Liver (tissue), 3 donors: ENCODE measurements around the gene DDR2.

Experiments used
- EGR1 ChIP-seq, 2 donors: IDR thresholded peaks; 2 replicates each; pipeline ENCODE4 v1.6.1; 2016 to 2018; ENCODE audit warnings: antibody characterized with exemption in 2 of 2, low read depth in 2 of 2
- FOXA1 ChIP-seq: IDR thresholded peaks from 2 replicates; pipeline ENCODE4 v1.6.1; 2016; ENCODE audit warnings: antibody characterized with exemption
- HNF4A ChIP-seq, 2 donors: conservative IDR thresholded peaks; 2 replicates each; pipeline ENCODE4 v1.6.1; 2016; ENCODE audit warnings: antibody characterized with exemption in 2 of 2, mild to moderate bottlenecking in 2 of 2
- NR2F2 ChIP-seq: IDR thresholded peaks from 2 replicates; pipeline ENCODE4 v1.6.1; 2016; ENCODE audit warnings: antibody characterized with exemption
- RAD21 ChIP-seq, 2 donors: IDR thresholded peaks; 2 replicates each; pipeline ENCODE4 v1.6.1; 2016; ENCODE audit warnings: antibody characterized with exemption in 2 of 2, mild to moderate bottlenecking in 2 of 2
- SP1 ChIP-seq: IDR thresholded peaks from 2 replicates; pipeline ENCODE4 v1.6.1; 2018; ENCODE audit warnings: antibody characterized with exemption, mild to moderate bottlenecking
- TF ChIP-seq, protein P1 (sequence below): fragments of 150-350 bp; IDR thresholded peaks from 2 replicates; pipeline ENCODE4 v1.5.1; 2017; ENCODE audit warnings: improper control_type of control experiment, low read depth, low read length; ENCODE audit not compliant: missing input control
- TF ChIP-seq, protein P2 (sequence below): IDR thresholded peaks from 2 replicates; pipeline ENCODE4 v1.6.1; 2016; ENCODE audit warnings: antibody characterized with exemption
- TF ChIP-seq, protein P3 (sequence below): IDR thresholded peaks from 2 replicates; pipeline ENCODE4 v1.6.1; 2016; ENCODE audit warnings: antibody characterized with exemption
- TF ChIP-seq, protein P4 (sequence below): IDR thresholded peaks from 2 replicates; pipeline ENCODE4 v1.6.1; 2016; ENCODE audit warnings: antibody characterized with exemption
- TF ChIP-seq, protein P5 (sequence below): IDR thresholded peaks from 2 replicates; pipeline ENCODE4 v1.6.1; 2016; ENCODE audit warnings: antibody characterized with exemption, mild to moderate bottlenecking
- donor health status: healthy.
- donor health status: healthy.

DNA sequence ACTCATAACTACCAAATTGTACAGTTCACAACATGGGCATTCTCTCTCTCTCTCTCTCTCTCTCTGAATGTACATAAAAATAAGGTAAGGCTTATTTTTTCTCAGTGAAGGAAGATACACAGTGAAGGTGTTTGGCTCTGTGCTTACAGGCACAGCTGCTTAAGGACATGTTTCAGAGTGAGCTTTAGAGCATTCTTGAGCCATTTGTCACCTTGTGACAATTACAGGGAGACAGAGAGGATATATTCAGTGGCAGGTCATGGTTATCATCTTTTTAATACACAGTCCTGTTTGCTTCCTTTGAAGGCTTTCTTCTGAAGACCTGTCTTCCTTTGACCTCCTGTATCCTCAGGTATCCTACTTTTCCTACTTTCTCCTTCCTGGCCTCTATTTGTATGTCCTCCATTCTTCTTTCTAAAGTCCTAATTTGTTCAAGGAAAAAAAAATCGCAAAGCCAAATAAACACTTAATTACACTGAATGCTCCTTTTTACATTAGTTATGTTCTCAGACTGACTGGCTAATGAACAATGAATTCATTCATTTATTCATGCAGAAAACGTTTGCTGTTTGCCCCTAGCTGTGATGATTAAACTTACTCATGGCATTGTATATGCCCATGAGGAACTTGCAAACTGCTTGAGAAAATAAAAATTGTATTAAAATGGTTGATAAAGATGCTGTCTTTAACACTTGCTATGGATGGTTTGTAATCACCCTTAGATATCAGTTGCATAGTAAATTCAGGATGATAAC, 191.7 kb downstream of the DDR2 start:
- TF ChIP-seq, protein P1, sequence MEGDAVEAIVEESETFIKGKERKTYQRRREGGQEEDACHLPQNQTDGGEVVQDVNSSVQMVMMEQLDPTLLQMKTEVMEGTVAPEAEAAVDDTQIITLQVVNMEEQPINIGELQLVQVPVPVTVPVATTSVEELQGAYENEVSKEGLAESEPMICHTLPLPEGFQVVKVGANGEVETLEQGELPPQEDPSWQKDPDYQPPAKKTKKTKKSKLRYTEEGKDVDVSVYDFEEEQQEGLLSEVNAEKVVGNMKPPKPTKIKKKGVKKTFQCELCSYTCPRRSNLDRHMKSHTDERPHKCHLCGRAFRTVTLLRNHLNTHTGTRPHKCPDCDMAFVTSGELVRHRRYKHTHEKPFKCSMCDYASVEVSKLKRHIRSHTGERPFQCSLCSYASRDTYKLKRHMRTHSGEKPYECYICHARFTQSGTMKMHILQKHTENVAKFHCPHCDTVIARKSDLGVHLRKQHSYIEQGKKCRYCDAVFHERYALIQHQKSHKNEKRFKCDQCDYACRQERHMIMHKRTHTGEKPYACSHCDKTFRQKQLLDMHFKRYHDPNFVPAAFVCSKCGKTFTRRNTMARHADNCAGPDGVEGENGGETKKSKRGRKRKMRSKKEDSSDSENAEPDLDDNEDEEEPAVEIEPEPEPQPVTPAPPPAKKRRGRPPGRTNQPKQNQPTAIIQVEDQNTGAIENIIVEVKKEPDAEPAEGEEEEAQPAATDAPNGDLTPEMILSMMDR, result no peak
- TF ChIP-seq NR2F2 (no peak), RAD21 (IDR thresholded peaks at IDR 0.05) (no peak), SP1 (no peak), HNF4A (conservative IDR thresholded peaks at IDR 0.05) (no peak), FOXA1 (no peak), EGR1 (IDR thresholded peaks at IDR 0.05; ENCODE audit: low read depth in 2 of 2) (no peak)
- TF ChIP-seq, protein P2, sequence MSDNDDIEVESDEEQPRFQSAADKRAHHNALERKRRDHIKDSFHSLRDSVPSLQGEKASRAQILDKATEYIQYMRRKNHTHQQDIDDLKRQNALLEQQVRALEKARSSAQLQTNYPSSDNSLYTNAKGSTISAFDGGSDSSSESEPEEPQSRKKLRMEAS, result no peak
- TF ChIP-seq, protein P3, sequence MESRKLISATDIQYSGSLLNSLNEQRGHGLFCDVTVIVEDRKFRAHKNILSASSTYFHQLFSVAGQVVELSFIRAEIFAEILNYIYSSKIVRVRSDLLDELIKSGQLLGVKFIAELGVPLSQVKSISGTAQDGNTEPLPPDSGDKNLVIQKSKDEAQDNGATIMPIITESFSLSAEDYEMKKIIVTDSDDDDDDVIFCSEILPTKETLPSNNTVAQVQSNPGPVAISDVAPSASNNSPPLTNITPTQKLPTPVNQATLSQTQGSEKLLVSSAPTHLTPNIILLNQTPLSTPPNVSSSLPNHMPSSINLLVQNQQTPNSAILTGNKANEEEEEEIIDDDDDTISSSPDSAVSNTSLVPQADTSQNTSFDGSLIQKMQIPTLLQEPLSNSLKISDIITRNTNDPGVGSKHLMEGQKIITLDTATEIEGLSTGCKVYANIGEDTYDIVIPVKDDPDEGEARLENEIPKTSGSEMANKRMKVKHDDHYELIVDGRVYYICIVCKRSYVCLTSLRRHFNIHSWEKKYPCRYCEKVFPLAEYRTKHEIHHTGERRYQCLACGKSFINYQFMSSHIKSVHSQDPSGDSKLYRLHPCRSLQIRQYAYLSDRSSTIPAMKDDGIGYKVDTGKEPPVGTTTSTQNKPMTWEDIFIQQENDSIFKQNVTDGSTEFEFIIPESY, result no peak
- TF ChIP-seq, protein P4, sequence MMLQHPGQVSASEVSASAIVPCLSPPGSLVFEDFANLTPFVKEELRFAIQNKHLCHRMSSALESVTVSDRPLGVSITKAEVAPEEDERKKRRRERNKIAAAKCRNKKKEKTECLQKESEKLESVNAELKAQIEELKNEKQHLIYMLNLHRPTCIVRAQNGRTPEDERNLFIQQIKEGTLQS, result no peak
- TF ChIP-seq, protein P5, sequence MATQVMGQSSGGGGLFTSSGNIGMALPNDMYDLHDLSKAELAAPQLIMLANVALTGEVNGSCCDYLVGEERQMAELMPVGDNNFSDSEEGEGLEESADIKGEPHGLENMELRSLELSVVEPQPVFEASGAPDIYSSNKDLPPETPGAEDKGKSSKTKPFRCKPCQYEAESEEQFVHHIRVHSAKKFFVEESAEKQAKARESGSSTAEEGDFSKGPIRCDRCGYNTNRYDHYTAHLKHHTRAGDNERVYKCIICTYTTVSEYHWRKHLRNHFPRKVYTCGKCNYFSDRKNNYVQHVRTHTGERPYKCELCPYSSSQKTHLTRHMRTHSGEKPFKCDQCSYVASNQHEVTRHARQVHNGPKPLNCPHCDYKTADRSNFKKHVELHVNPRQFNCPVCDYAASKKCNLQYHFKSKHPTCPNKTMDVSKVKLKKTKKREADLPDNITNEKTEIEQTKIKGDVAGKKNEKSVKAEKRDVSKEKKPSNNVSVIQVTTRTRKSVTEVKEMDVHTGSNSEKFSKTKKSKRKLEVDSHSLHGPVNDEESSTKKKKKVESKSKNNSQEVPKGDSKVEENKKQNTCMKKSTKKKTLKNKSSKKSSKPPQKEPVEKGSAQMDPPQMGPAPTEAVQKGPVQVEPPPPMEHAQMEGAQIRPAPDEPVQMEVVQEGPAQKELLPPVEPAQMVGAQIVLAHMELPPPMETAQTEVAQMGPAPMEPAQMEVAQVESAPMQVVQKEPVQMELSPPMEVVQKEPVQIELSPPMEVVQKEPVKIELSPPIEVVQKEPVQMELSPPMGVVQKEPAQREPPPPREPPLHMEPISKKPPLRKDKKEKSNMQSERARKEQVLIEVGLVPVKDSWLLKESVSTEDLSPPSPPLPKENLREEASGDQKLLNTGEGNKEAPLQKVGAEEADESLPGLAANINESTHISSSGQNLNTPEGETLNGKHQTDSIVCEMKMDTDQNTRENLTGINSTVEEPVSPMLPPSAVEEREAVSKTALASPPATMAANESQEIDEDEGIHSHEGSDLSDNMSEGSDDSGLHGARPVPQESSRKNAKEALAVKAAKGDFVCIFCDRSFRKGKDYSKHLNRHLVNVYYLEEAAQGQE, result no peak
